Keratinocyte (primary cell): Measurements from ENCODE around the gene DYNC2I2. TPM values are rescaled to one million over a fixed set of nuclear protein-coding genes. Genes with fewer than 3 reads are reported as not detected.

Source experiments
- DNase-seq: peaks from one replicate; pipeline ENCODE4 v3.0.0-alpha.2; 2011; ENCODE audit warnings: low read depth, missing footprints, low spot score
- FAIRE-seq: peaks from 2 replicates; lab custom pipeline; 2011; peaks lifted over from hg19 to GRCh38; lab: Jason Lieb, UNC
- H2AFZ ChIP-seq: 2 replicates; pipeline ENCODE4 v1.6.0; 2012; ENCODE audit warnings: low read length, control low read depth, inconsistent platforms; ENCODE audit not compliant: control insufficient read depth
- H3K27ac ChIP-seq: 2 replicates; pipeline ENCODE4 v1.5.1; 2011; ENCODE audit warnings: low read length; ENCODE audit not compliant: control insufficient read depth, insufficient read depth
- H3K27me3 ChIP-seq: 3 replicates; pipeline ENCODE4 v1.6.0; 2011; ENCODE audit warnings: low read length; ENCODE audit not compliant: control insufficient read depth, insufficient read depth; ENCODE audit errors: extremely low read depth
- H3K36me3 ChIP-seq, 2 experiments: 2 replicates in 1 of 2; 3 replicates in 1 of 2; pipeline ENCODE4 v1.5.1; 2011; ENCODE audit warnings: low read length in 2 of 2, mild to moderate bottlenecking in 1 of 2; ENCODE audit not compliant: control insufficient read depth in 2 of 2, insufficient read depth in 2 of 2; ENCODE audit errors: extremely low read depth in 1 of 2
- H3K4me1 ChIP-seq: 3 replicates; pipeline ENCODE4 v1.5.1; 2011; ENCODE audit warnings: low read length; ENCODE audit not compliant: control insufficient read depth, insufficient read depth; ENCODE audit errors: extremely low read depth
- H3K4me2 ChIP-seq: 3 replicates; pipeline ENCODE4 v1.6.0; 2011; ENCODE audit warnings: low read depth, low read length; ENCODE audit not compliant: control insufficient read depth, insufficient read depth; ENCODE audit errors: extremely low read depth
- H3K4me3 ChIP-seq, 3 experiments: fragments of 200-600 bp in 1 of 3; sonication (generic) in 1 of 3; 2 replicates in 2 of 3; 3 replicates in 1 of 3; pipeline ENCODE4 v1.5.1; 2011 to 2016; ENCODE audit warnings: low read length in 3 of 3, mild to moderate bottlenecking in 3 of 3, control low read depth in 2 of 3, inconsistent platforms in 1 of 3, low read depth in 1 of 3, mixed read lengths in 1 of 3, mixed run types in 1 of 3, moderate library complexity in 1 of 3; ENCODE audit not compliant: control insufficient read depth in 2 of 3, insufficient read depth in 2 of 3; ENCODE audit errors: extremely low read depth in 1 of 3
- H3K79me2 ChIP-seq: 2 replicates; pipeline ENCODE4 v1.6.0; 2012; ENCODE audit warnings: low read length; ENCODE audit not compliant: control insufficient read depth, insufficient read depth
- H3K9ac ChIP-seq: 3 replicates; pipeline ENCODE4 v1.6.0; 2011; ENCODE audit warnings: low read length; ENCODE audit not compliant: control insufficient read depth, insufficient read depth; ENCODE audit errors: extremely low read depth
- H3K9me1 ChIP-seq: 3 replicates; pipeline ENCODE4 v1.6.0; 2011; ENCODE audit warnings: low read length; ENCODE audit not compliant: control insufficient read depth, insufficient read depth; ENCODE audit errors: extremely low read depth
- H3K9me3 ChIP-seq: 2 replicates; pipeline ENCODE4 v1.5.1; 2012; ENCODE audit warnings: low read depth, low read length; ENCODE audit not compliant: control insufficient read depth
- H4K20me1 ChIP-seq: 3 replicates; pipeline ENCODE4 v1.6.0; 2011; ENCODE audit warnings: low read length; ENCODE audit not compliant: control insufficient read depth, insufficient read depth; ENCODE audit errors: extremely low read depth
- CTCF ChIP-seq, 3 experiments: IDR thresholded peaks in 1 of 3; conservative IDR thresholded peaks in 1 of 3; optimal IDR thresholded peaks in 1 of 3; 2 replicates in 2 of 3; 3 replicates in 1 of 3; pipeline versions ENCODE3 to v1.5.1; 2011; ENCODE audit warnings: low read length in 3 of 3, mild to moderate bottlenecking in 3 of 3, moderate library complexity in 2 of 3, control low read depth in 1 of 3, inconsistent platforms in 1 of 3; ENCODE audit not compliant: insufficient read depth in 2 of 3; ENCODE audit errors: extremely low read depth in 1 of 3
- EZH2 ChIP-seq: IDR thresholded peaks from one replicate; pipeline ENCODE4 v1.6.1; 2012; ENCODE audit warnings: inconsistent platforms, mild to moderate bottlenecking, low read length, moderate library complexity
- dilution Hi-C: fragments of 300-500 bp; cut with MboI; formaldehyde crosslinking; loops from one replicate; pipeline ENCODE4 v1.7.0; 2020; ENCODE audit warnings: low sequenced_read_pairs; ENCODE audit not compliant: extremely low pct_ligation_motif_present
- polyA plus RNA-seq, 5 experiments: library from polyadenylated mRNA; depleted of rRNA in 3 of 5; stranded (reverse) in 3 of 5; stranded (forward) in 1 of 5; unstranded in 1 of 5; fragments of >200 nt; gene quantifications; 1 replicate in 1 of 5; 2 replicates in 3 of 5; 3 replicates in 1 of 5; pipeline versions ENCODE4 v1.2.1 to v1.2.3, GENCODE V29; 2011 to 2012; ENCODE audit warnings: missing spikeins in 2 of 5, low read depth in 1 of 5, low replicate concordance in 1 of 5

The DYNC2I2 gene
- polyA plus RNA-seq, 1 donor (not counting 4 experiments of a cell fraction or from before 2014, with no cell fraction given) = 11.5 TPM

- Histone ChIP-seq H3K79me2 (no peaks in the 10 kb centered on the region), H3K4me3 (no peak overlapping the region), H3K4me1 (peaks cover 19% of the 10 kb centered on the region), H3K27me3 (no peaks in the 10 kb centered on the region), H2AFZ (no peak overlapping the region), H3K36me3 (peaks cover 28 to 39% of the 10 kb centered on the region in 2 experiments), H4K20me1 (peaks cover 4% of the 10 kb centered on the region), H3K4me2 (no peak overlapping the region), H3K9me3 (no peaks in the 10 kb centered on the region), H3K27ac (no peak overlapping the region), H3K9ac (no peak overlapping the region), H3K9me1 (no peaks in the 10 kb centered on the region)
- TF ChIP-seq CTCF (optimal IDR thresholded peaks at IDR 0.05 in 1 of 3, IDR thresholded peaks at IDR 0.05 in 1 of 3, conservative IDR thresholded peaks at IDR 0.05 in 1 of 3; ENCODE audit: extremely low read depth in 1 of 3, insufficient read depth in 2 of 3, low read length in 3 of 3) (no peak), EZH2 (no peak)
- dilution Hi-C loops = no loop called here
- FAIRE-seq = no peak
- DNase-seq = no peak
Measured at GRCh38 chr9:128632486-128632885, 24.2 kb downstream of the DYNC2I2 start.

GRCh38 chr9:128632066-128632465 lies 24.6 kb downstream of the DYNC2I2 start:
- Histone ChIP-seq H3K9ac (no peak overlapping the region), H3K27ac (no peak overlapping the region)
- FAIRE-seq = no peak

More at GRCh38 chr9:128632066-128632465, 24.6 kb downstream of the DYNC2I2 start:
- H2AFZ ChIP-seq = no peak overlapping the region
- peaks cover 19% of the 10 kb centered on the region for H3K4me1 ChIP-seq
- TF ChIP-seq EZH2 = no peak
- no peak for TF ChIP-seq CTCF (optimal IDR thresholded peaks at IDR 0.05 in 1 of 3, IDR thresholded peaks at IDR 0.05 in 1 of 3, conservative IDR thresholded peaks at IDR 0.05 in 1 of 3; ENCODE audit: extremely low read depth in 1 of 3, insufficient read depth in 2 of 3, low read length in 3 of 3)
- H4K20me1 ChIP-seq = peaks cover 4% of the 10 kb centered on the region
- dilution Hi-C loops = no loop called here
- no peak overlapping the region for H3K4me2 ChIP-seq
- no peaks in the 10 kb centered on the region for H3K27me3 ChIP-seq
- no peaks in the 10 kb centered on the region for H3K79me2 ChIP-seq
- H3K36me3 ChIP-seq = peaks cover 30 to 42% of the 10 kb centered on the region in 2 experiments
- no peak for DNase-seq
- no peak overlapping the region for H3K4me3 ChIP-seq
- no peaks in the 10 kb centered on the region for H3K9me3 ChIP-seq
- H3K9me1 ChIP-seq = no peaks in the 10 kb centered on the region
